ENCODE results near the gene FAR2. TPM values are rescaled to one million over a fixed set of nuclear protein-coding genes. Genes with fewer than 3 reads are reported as not detected.

The FAR2 gene
- total RNA-seq, 2 donors from 2014 or later, result 4.9 to 8.2 TPM

GRCh38 chr12:29147731-29148595 lies 1.1 kb upstream of the FAR2 start:
- ATAC-seq, result no peak
- Mint-ChIP-seq H3K36me3 (peaks cover 0 to 15% of the 10 kb centered on the region in 2 donors), H3K27ac (peak overlapping the region in 1 of 2 donors; percentile 78), H3K9me3 (no peaks in the 10 kb centered on the region)
- DNase-seq (ENCODE audit: low spot score in 2 of 2), result no peak

GRCh38 chr12:29148596-29148910 lies 525 bp upstream of the FAR2 start:
- peaks cover 0 to 15% of the 10 kb centered on the region in 2 donors for H3K36me3 Mint-ChIP-seq
- no peaks in the 10 kb centered on the region for H3K9me3 Mint-ChIP-seq
- DNase-seq (ENCODE audit: low spot score in 2 of 2), result peak in 1 of 2 donors; percentile 7
- H3K27ac Mint-ChIP-seq, result peak overlapping the region; percentile 78
- ATAC-seq, result peak; percentile 39 to 50

- H3K27ac Mint-ChIP-seq, result no peak overlapping the region
- no peaks in the 10 kb centered on the region for H3K9me3 Mint-ChIP-seq
- peaks cover 0 to 15% of the 10 kb centered on the region in 2 donors for H3K36me3 Mint-ChIP-seq
- DNase-seq (ENCODE audit: low spot score in 2 of 2) (no peak), ATAC-seq (peak; percentile 14 to 20)
Observed at GRCh38 chr12:29149691-29150281, 708 bp downstream of the FAR2 start.

- no peak for ATAC-seq
- DNase-seq (ENCODE audit: low spot score in 2 of 2), result no peak
- H3K27ac Mint-ChIP-seq, result no peak overlapping the region
- H3K36me3 Mint-ChIP-seq, result peaks cover 0 to 15% of the 10 kb centered on the region in 2 donors
- no peaks in the 10 kb centered on the region for H3K9me3 Mint-ChIP-seq
Observed at GRCh38 chr12:29150462-29150861, 1.4 kb downstream of the FAR2 start.

- no peak for ATAC-seq
- Mint-ChIP-seq H3K27ac (no peak overlapping the region), H3K9me3 (no peaks in the 10 kb centered on the region), H3K36me3 (peaks cover 0 to 15% of the 10 kb centered on the region in 2 donors)
- DNase-seq (ENCODE audit: low spot score in 2 of 2), result no peak
Observed at GRCh38 chr12:29152223-29152868, 3.3 kb downstream of the FAR2 start.

- H3K9me3 Mint-ChIP-seq, result no peaks in the 10 kb centered on the region
- ATAC-seq (no peak), DNase-seq (ENCODE audit: low spot score in 2 of 2) (no peak)
- H3K36me3 Mint-ChIP-seq, result peaks cover 0 to 7% of the 10 kb centered on the region in 2 donors
- H3K27ac Mint-ChIP-seq, result no peak overlapping the region
Observed at GRCh38 chr12:29152981-29153630, 4.0 kb downstream of the FAR2 start.

- no peak for ATAC-seq
- Mint-ChIP-seq H3K27ac (no peak overlapping the region), H3K36me3 (peaks cover 8 to 12% of the 10 kb centered on the region in 2 donors), H3K9me3 (peaks cover 5 to 7% of the 10 kb centered on the region in 2 donors)
- no peak for DNase-seq (ENCODE audit: low spot score in 2 of 2)
Observed at GRCh38 chr12:29155079-29155478, 6.0 kb downstream of the FAR2 start.

GRCh38 chr12:29157486-29157946 lies 8.4 kb downstream of the FAR2 start:
- ATAC-seq (no peak), DNase-seq (ENCODE audit: low spot score in 2 of 2) (no peak)
- Mint-ChIP-seq H3K9me3 (peaks cover 8 to 10% of the 10 kb centered on the region in 2 donors), H3K36me3 (peaks cover 15 to 18% of the 10 kb centered on the region in 2 donors), H3K27ac (no peak overlapping the region)

- ATAC-seq (no peak), DNase-seq (ENCODE audit: low spot score in 2 of 2) (no peak)
- Mint-ChIP-seq H3K36me3 (peaks cover 15 to 18% of the 10 kb centered on the region in 2 donors), H3K27ac (no peak overlapping the region), H3K9me3 (peaks cover 8 to 10% of the 10 kb centered on the region in 2 donors)
Observed at GRCh38 chr12:29158115-29158763, 9.2 kb downstream of the FAR2 start.

- Mint-ChIP-seq H3K36me3 (peaks cover 15 to 18% of the 10 kb centered on the region in 2 donors), H3K9me3 (peaks cover 8 to 10% of the 10 kb centered on the region in 2 donors), H3K27ac (peak overlapping the region in 1 of 2 donors; percentile 35)
- DNase-seq (ENCODE audit: low spot score in 2 of 2) (no peak), ATAC-seq (no peak)
Observed at GRCh38 chr12:29159661-29160060, 10.6 kb downstream of the FAR2 start.

GRCh38 chr12:29160230-29160629 lies 11.2 kb downstream of the FAR2 start:
- no peak for DNase-seq (ENCODE audit: low spot score in 2 of 2)
- Mint-ChIP-seq H3K9me3 (peaks cover 8 to 10% of the 10 kb centered on the region in 2 donors), H3K27ac (peak overlapping the region in 1 of 2 donors; percentile 35), H3K36me3 (peaks cover 15 to 18% of the 10 kb centered on the region in 2 donors)
- ATAC-seq, result peak; percentile 43 to 57

GRCh38 chr12:29163146-29163545 lies 14.1 kb downstream of the FAR2 start:
- no peak overlapping the region for H3K27ac Mint-ChIP-seq
- peaks cover 8 to 10% of the 10 kb centered on the region in 2 donors for H3K9me3 Mint-ChIP-seq
- no peak for ATAC-seq
- H3K36me3 Mint-ChIP-seq, result peaks cover 15 to 18% of the 10 kb centered on the region in 2 donors
- DNase-seq (ENCODE audit: low spot score in 2 of 2), result no peak

GRCh38 chr12:29164477-29165393 lies 15.7 kb downstream of the FAR2 start:
- H3K36me3 Mint-ChIP-seq, result peaks cover 10% of the 10 kb centered on the region in 2 donors
- ATAC-seq, result peak in 1 of 2 donors; percentile 89
- H3K9me3 Mint-ChIP-seq, result peaks cover 5 to 7% of the 10 kb centered on the region in 2 donors
- DNase-seq (ENCODE audit: low spot score in 2 of 2), result no peak
- no peak overlapping the region for H3K27ac Mint-ChIP-seq

GRCh38 chr12:29167445-29167844 lies 18.4 kb downstream of the FAR2 start:
- ATAC-seq, result no peak
- no peak for DNase-seq (ENCODE audit: low spot score in 2 of 2)
- Mint-ChIP-seq H3K36me3 (peaks cover 0 to 6% of the 10 kb centered on the region in 2 donors), H3K27ac (no peak overlapping the region), H3K9me3 (no peaks in the 10 kb centered on the region)

- H3K27ac Mint-ChIP-seq, result no peak overlapping the region
- no peak for ATAC-seq
- H3K9me3 Mint-ChIP-seq, result no peaks in the 10 kb centered on the region
- peaks cover 0 to 6% of the 10 kb centered on the region in 2 donors for H3K36me3 Mint-ChIP-seq
- DNase-seq (ENCODE audit: low spot score in 2 of 2), result no peak
Observed at GRCh38 chr12:29167988-29168387, 18.9 kb downstream of the FAR2 start.

Data from activated naive CD4-positive, alpha-beta T cell treated with anti-CD3 and anti-CD28 coated beads, Interleukin-2, amount 50 U/mL, for 72 hours (primary cell).